Cardiac fibroblast (primary cell): Measurements from ENCODE around the gene CTDSPL.

Experiments
- DNase-seq, 2 donors: peaks; one replicate each; pipeline versions ENCODE4 v3.0.0 to v3.0.0-alpha.2; 2010; ENCODE audit warnings: low read depth in 2 of 2
- H3K4me3 ChIP-seq, 2 donors: replicated peaks in 1 of 2; 1 replicate in 1 of 2; 2 replicates in 1 of 2; pipeline ENCODE4 v1.5.1; 2011; ENCODE audit warnings: low read depth in 2 of 2, low read length in 2 of 2, mild to moderate bottlenecking in 2 of 2, moderate library complexity in 1 of 2
- TF ChIP-seq, protein P1 (sequence below): IDR thresholded peaks from one replicate; pipeline ENCODE4 v1.5.1; 2011; ENCODE audit warnings: low read depth, mild to moderate bottlenecking, low read length, inconsistent platforms

Gene CTDSPL

GRCh38 chr3:37859354-37859753 is 2.3 kb upstream of the CTDSPL start:
- TF ChIP-seq, protein P1, sequence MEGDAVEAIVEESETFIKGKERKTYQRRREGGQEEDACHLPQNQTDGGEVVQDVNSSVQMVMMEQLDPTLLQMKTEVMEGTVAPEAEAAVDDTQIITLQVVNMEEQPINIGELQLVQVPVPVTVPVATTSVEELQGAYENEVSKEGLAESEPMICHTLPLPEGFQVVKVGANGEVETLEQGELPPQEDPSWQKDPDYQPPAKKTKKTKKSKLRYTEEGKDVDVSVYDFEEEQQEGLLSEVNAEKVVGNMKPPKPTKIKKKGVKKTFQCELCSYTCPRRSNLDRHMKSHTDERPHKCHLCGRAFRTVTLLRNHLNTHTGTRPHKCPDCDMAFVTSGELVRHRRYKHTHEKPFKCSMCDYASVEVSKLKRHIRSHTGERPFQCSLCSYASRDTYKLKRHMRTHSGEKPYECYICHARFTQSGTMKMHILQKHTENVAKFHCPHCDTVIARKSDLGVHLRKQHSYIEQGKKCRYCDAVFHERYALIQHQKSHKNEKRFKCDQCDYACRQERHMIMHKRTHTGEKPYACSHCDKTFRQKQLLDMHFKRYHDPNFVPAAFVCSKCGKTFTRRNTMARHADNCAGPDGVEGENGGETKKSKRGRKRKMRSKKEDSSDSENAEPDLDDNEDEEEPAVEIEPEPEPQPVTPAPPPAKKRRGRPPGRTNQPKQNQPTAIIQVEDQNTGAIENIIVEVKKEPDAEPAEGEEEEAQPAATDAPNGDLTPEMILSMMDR = no peak
- no peak for DNase-seq
- H3K4me3 ChIP-seq = no peak overlapping the region

DNA sequence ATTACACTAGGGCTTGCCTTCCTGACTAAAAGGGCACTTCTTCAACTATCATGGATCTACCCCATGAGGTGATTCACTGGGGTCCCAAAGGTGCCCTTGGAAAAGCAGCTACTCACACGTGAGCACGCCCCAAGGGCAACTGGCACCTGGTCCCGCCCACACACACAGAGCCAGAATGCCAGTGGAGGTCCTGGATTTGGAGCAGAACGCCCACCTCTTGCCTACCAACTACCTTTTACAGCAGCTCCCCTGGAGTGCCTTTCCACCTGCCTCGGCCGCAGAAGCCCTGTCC is 1.8 kb upstream of the CTDSPL start:
- TF ChIP-seq, protein P1 = no peak
- H3K4me3 ChIP-seq = no peak overlapping the region

GRCh38 chr3:37862219-37862902 is 681 bp downstream of the CTDSPL start:
- TF ChIP-seq, protein P1 = no peak
- peak overlapping the region; percentile 75 to 84 for H3K4me3 ChIP-seq
- peak; percentile 56 to 63 for DNase-seq

More for the DNA sequence above, 1.8 kb upstream of the CTDSPL start:
- DNase-seq = no peak

DNA sequence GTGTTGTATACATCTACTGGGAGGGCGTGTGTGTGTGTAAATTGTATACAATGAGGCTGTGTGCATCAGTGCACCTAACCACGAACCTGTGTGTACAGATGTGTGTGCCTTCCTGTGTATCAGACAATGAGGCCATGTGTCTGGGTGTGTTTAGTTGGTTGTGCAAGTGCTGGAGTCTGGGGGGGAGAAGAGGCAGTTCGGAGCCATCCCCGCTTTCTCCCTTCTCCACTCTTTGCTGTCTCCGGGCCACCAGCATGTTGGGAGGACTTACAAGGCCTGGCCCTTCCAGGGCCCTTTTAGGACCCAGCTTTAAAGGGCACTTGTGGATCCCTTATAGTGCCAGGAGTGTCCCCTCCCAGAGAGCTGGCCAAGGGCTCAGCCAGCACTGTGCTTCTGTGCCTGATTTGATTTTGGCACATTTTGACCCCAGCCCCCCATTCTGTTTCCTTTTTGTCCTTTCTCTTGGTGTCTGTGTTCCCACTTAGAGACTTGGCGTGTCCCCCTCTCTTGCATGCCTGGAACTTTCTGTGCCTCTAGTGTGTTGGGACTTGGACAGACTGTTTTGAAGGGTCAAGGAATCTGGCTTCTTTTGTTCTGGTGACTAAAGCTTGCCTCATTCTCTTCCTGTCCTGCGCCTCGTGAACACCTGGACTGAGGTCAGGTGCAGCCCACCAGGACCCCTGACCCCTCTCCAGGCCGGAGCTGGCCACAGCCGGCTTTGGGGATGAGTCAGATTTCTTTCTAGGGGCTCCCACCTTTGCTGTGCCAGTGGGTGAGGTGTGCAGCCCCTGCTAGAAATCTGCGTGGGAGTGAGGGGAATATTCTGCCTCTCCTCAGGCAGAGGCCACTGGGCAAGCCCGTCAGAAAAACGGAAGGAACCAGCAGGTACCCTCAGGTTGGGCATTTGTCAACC is 1.5 kb downstream of the CTDSPL start:
- peak in 1 of 2 donors; percentile 29 for DNase-seq
- TF ChIP-seq, protein P1 = peak; percentile 7
- peak overlapping the region; percentile 75 to 84 for H3K4me3 ChIP-seq

GRCh38 chr3:37863949-37864822 is 2.5 kb downstream of the CTDSPL start:
- DNase-seq = no peak
- H3K4me3 ChIP-seq = no peak overlapping the region
- TF ChIP-seq, protein P1 = no peak

DNA sequence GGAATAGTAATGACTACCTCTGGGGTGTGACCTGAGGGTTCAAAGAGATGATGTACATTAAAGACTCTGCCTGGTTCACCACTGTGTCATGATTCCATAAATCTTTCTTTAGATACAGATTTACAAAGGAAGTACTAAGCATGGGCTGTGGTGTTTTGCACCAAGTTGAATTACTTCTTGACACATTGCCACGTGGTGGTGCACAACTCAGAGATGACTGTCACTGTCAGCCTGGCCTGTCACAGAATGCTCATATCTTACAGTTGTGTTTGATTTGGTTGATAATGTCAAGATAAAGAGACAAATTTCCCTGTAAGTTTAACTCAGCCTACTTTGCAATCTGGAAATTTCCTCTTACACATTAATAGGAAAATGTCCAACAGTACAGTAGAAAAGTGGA is 3.2 kb downstream of the CTDSPL start:
- H3K4me3 ChIP-seq = no peak overlapping the region
- DNase-seq = no peak
- TF ChIP-seq, protein P1 = no peak
